Pancreas (tissue), 10 donors: Measurements from ENCODE around the gene DENND1A. TPM values are rescaled to one million over a fixed set of nuclear protein-coding genes. Genes with fewer than 3 reads are reported as not detected.

ENCODE experiments used
- ATAC-seq, 4 donors: fragments of 200-7000 bp; cut with Tn5 transposase; one replicate each; pipeline versions ENCODE4 v1.8.0 to v1.9.1; 2020; ENCODE audit warnings: mild to moderate bottlenecking in 4 of 4, moderate library complexity in 4 of 4
- DNase-seq, 6 donors: peaks; one replicate each; pipeline ENCODE4 v3.0.0-alpha.2; 2020
- FAIRE-seq: peaks from 2 replicates; lab custom pipeline; 2012; peaks lifted over from hg19 to GRCh38; lab: Jason Lieb, UNC
- H3K27ac ChIP-seq, 4 donors: fragments of 200-600 bp; sonication (generic); 1 replicate in 3 of 4; 2 replicates in 1 of 4; pipeline versions ENCODE4 v1.5.0 to v1.8.0; 2020
- H3K27me3 ChIP-seq, 4 donors: fragments of 200-600 bp; one replicate each; pipeline ENCODE4 v1.8.0; 2021
- H3K36me3 ChIP-seq, 3 donors: fragments of 200-600 bp; sonication (generic) in 1 of 3; one replicate each; pipeline versions ENCODE4 v1.5.0 to v1.8.0; 2020 to 2021
- H3K4me1 ChIP-seq, 3 donors: fragments of 200-600 bp; one replicate each; pipeline ENCODE4 v1.8.0; 2021
- H3K4me3 ChIP-seq, 4 donors: fragments of 200-600 bp; sonication (generic) in 2 of 4; one replicate each; pipeline versions ENCODE4 v1.5.0 to v1.8.0; 2020 to 2021
- H3K9me3 ChIP-seq, 4 donors: fragments of 200-600 bp; one replicate each; pipeline ENCODE4 v1.8.0; 2021
- CTCF ChIP-seq, 4 donors: fragments of 200-600 bp; sonication (generic) in 3 of 4; IDR thresholded peaks; one replicate each; pipeline versions ENCODE4 v1.5.0 to v1.8.0; 2021; ENCODE audit warnings: antibody characterized with exemption in 4 of 4
- WGBS, 2 donors: extraction: QIAGEN DNeasy Blood & Tissue Kit; methylation state at CpG; one replicate each; pipeline ENCODE4 v1.1.7; 2013; 5-methylcytosine and 5-hydroxymethylcytosine counted together
- intact Hi-C, 3 donors: fragments of 100-400 bp; cut with DNase I; formaldehyde crosslinking; loops; one replicate each; pipeline versions ENCODE4 v1.11.1 to v1.14.2; 2022
- polyA plus RNA-seq, 2 donors: library from polyadenylated mRNA; stranded (reverse); fragments of 200-250 nt; gene quantifications; one replicate each; pipeline ENCODE4 v1.2.3, GENCODE V29; 2013
- total RNA-seq, 6 donors: library from RNA; stranded (reverse); fragmentation: NEBNext Ultra II Directional in 4 of 6; extraction: Animal tissue kit (Norgen Biotek cat#: 25700) in 4 of 6; gene quantifications; one replicate each; pipeline versions ENCODE4 v1.2.1 to v1.2.4, GENCODE V29; 2021 to 2023
- donor health status: healthy with polysubstance abuse.
- donor health status: DM: no; HTN: no; CAD: no; lungs with moderate emphysema.
- donor health status: DM: no; HTN: no; CAD: no.
- donor health status: control.
- donor health status: control.
- donor health status: Bipolar disorder and iron deficiency.
- donor health status: DM: yes; HTN: yes; CAD: no.
- donor health status: DM: no; HTN: no; CAD: no.
- donor health status: DM: no; HTN: no; CAD: no.
- donor health status: DM: yes; HTN: yes; CAD: no.

DENND1A gene
- total and polyA plus RNA-seq, 8 donors, result 4.5 to 8.3 (median 5.6) TPM

- no peak for FAIRE-seq
- Histone ChIP-seq H3K4me3 (no peak overlapping the region), H3K4me1 (no peaks in the 10 kb centered on the region), H3K36me3 (no peaks in the 10 kb centered on the region), H3K27ac (no peak overlapping the region), H3K9me3 (no peaks in the 10 kb centered on the region), H3K27me3 (no peaks in the 10 kb centered on the region)
- 79 to 90% methylated on average over 2 of the region's 2 CpGs for WGBS, 2 donors
- no peak for ATAC-seq
- TF ChIP-seq CTCF (IDR thresholded peaks at IDR 0.05), result no peak
- DNase-seq, result no peak
- intact Hi-C loops, result no loop called here
These were observed 401.4 kb downstream of the DENND1A start for GRCh38 chr9:123528501-123528900.

GRCh38 chr9:123527981-123528380 lies 401.9 kb downstream of the DENND1A start:
- intact Hi-C loops, result no loop called here
- TF ChIP-seq CTCF (IDR thresholded peaks at IDR 0.05), result no peak
- ATAC-seq, result no peak
- no peak for FAIRE-seq
- Histone ChIP-seq H3K4me1 (no peaks in the 10 kb centered on the region), H3K27ac (no peak overlapping the region), H3K27me3 (no peaks in the 10 kb centered on the region), H3K4me3 (no peak overlapping the region), H3K36me3 (no peaks in the 10 kb centered on the region), H3K9me3 (no peaks in the 10 kb centered on the region)
- DNase-seq, result no peak
- WGBS, 2 donors, result 92 to 96% methylated on average over 2 of the region's 2 CpGs

GRCh38 chr9:123525957-123526356 lies 404.0 kb downstream of the DENND1A start:
- Histone ChIP-seq H3K36me3 (no peaks in the 10 kb centered on the region), H3K27me3 (no peaks in the 10 kb centered on the region), H3K9me3 (no peaks in the 10 kb centered on the region), H3K4me3 (no peak overlapping the region), H3K4me1 (no peaks in the 10 kb centered on the region), H3K27ac (no peak overlapping the region)
- no peak for ATAC-seq
- no peak for FAIRE-seq
- WGBS, 2 donors, result 98 to 100% methylated on average over 3 of the region's 3 CpGs
- TF ChIP-seq CTCF (IDR thresholded peaks at IDR 0.05), result no peak
- intact Hi-C loops, result no loop called here
- DNase-seq, result no peak

- 78 to 84% methylated on average over 6 of the region's 6 CpGs for WGBS, 2 donors
- TF ChIP-seq CTCF (IDR thresholded peaks at IDR 0.05), result no peak
- H3K27ac ChIP-seq, result no peak overlapping the region
These were observed 404.5 kb downstream of the DENND1A start for GRCh38 chr9:123525424-123525823.

GRCh38 chr9:123524866-123525265 lies 405.1 kb downstream of the DENND1A start:
- WGBS, 2 donors, result 71 to 77% methylated on average over 6 of the region's 6 CpGs
- ATAC-seq (no peak), DNase-seq (no peak), FAIRE-seq (no peak)
- Histone ChIP-seq H3K4me1 (no peaks in the 10 kb centered on the region), H3K36me3 (no peaks in the 10 kb centered on the region), H3K4me3 (no peak overlapping the region), H3K9me3 (no peaks in the 10 kb centered on the region), H3K27ac (no peak overlapping the region), H3K27me3 (no peaks in the 10 kb centered on the region)
- intact Hi-C loops, result no loop called here
- TF ChIP-seq CTCF (IDR thresholded peaks at IDR 0.05), result no peak

More at GRCh38 chr9:123525424-123525823, 404.5 kb downstream of the DENND1A start:
- Histone ChIP-seq H3K4me3 (no peak overlapping the region), H3K27me3 (no peaks in the 10 kb centered on the region), H3K36me3 (no peaks in the 10 kb centered on the region), H3K4me1 (no peaks in the 10 kb centered on the region), H3K9me3 (no peaks in the 10 kb centered on the region)
- intact Hi-C loops, result no loop called here
- no peak for FAIRE-seq
- no peak for DNase-seq
- no peak for ATAC-seq
